ENCODE measurements around the gene NEDD9. TPM values are rescaled to one million over a fixed set of nuclear protein-coding genes. Genes with fewer than 3 reads are reported as not detected.

The NEDD9 gene
- total and polyA plus RNA-seq, 2 donors (not counting 1 experiment from before 2014, with no cell fraction given) = 38.9 to 46.2 TPM

GRCh38 chr6:11166948-11167347 lies 65.5 kb downstream of the NEDD9 start:
- no peaks in the 10 kb centered on the region for H3K27me3 Mint-ChIP-seq
- Histone ChIP-seq H3K4me1 (ENCODE audit: control insufficient read depth in 2 of 2, insufficient read depth in 2 of 2, low read length in 2 of 2) (no peaks in the 10 kb centered on the region), H3K27me3 (replicated peaks in 1 of 4; ENCODE audit: control extremely low read depth in 1 of 4, control insufficient read depth in 3 of 4, insufficient read depth in 4 of 4, low read length in 3 of 4) (no peaks in the 10 kb centered on the region), H2AFZ (ENCODE audit: insufficient read depth, low read depth, low read length, poor library complexity, severe bottlenecking) (no peak overlapping the region), H3K4me3 (ENCODE audit: control extremely low read depth in 1 of 5, extremely low read depth in 1 of 5, insufficient read depth in 1 of 5, low read depth in 2 of 5, low read length in 4 of 5) (no peak overlapping the region), H4K20me1 (ENCODE audit: control insufficient read depth, insufficient read depth, low read length, poor library complexity, severe bottlenecking) (no peaks in the 10 kb centered on the region), H3K4me2 (replicated peaks; ENCODE audit: low read depth, low read length, poor library complexity, severe bottlenecking) (no peak overlapping the region), H3K36me3 (replicated peaks in 1 of 2; ENCODE audit: control extremely low read depth in 1 of 2, control insufficient read depth in 1 of 2, extremely low read depth in 1 of 2, insufficient read depth in 2 of 2, low read length in 1 of 2) (no peaks in the 10 kb centered on the region), H3K79me2 (ENCODE audit: control insufficient read depth, insufficient read depth, low read length) (no peaks in the 10 kb centered on the region), H3K9ac (ENCODE audit: low read length) (no peak overlapping the region), H3K9me3 (ENCODE audit: control extremely low read depth in 1 of 3, control insufficient read depth in 2 of 3, insufficient read depth in 1 of 3, low read length in 2 of 3) (no peaks in the 10 kb centered on the region), H3K27ac (ENCODE audit: low read length in 2 of 2) (no peak overlapping the region)
- no peaks in the 10 kb centered on the region for H3K4me1 Mint-ChIP-seq
- no peak for DNase-seq
- intact Hi-C loops (cut with micrococcal nuclease) = no loop called here
- no peak overlapping the region for H3K27ac Mint-ChIP-seq
- no peaks in the 10 kb centered on the region for H3K9me3 Mint-ChIP-seq (ENCODE audit: insufficient read depth)
- TF ChIP-seq, protein P1, sequence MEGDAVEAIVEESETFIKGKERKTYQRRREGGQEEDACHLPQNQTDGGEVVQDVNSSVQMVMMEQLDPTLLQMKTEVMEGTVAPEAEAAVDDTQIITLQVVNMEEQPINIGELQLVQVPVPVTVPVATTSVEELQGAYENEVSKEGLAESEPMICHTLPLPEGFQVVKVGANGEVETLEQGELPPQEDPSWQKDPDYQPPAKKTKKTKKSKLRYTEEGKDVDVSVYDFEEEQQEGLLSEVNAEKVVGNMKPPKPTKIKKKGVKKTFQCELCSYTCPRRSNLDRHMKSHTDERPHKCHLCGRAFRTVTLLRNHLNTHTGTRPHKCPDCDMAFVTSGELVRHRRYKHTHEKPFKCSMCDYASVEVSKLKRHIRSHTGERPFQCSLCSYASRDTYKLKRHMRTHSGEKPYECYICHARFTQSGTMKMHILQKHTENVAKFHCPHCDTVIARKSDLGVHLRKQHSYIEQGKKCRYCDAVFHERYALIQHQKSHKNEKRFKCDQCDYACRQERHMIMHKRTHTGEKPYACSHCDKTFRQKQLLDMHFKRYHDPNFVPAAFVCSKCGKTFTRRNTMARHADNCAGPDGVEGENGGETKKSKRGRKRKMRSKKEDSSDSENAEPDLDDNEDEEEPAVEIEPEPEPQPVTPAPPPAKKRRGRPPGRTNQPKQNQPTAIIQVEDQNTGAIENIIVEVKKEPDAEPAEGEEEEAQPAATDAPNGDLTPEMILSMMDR (IDR thresholded peaks at IDR 0.05) = no peak
- TF ChIP-seq EZH2 (IDR thresholded peaks at IDR 0.05; ENCODE audit: borderline replicate concordance, insufficient read depth, low read depth, low read length, poor library complexity, severe bottlenecking) = no peak
- no peak for ATAC-seq (ENCODE audit: low read depth)
- ChIA-PET CTCF (interaction anchor here (0.6 to 12.5 kb wide), 5 partner anchors 17 to 386 kb away, joined by 3 to 334 read pairs (median 3); no protein-coding TSS in a partner anchor), POLR2A (no interaction called here)
- 100% methylated on average over 1 of the region's 4 CpGs for WGBS (ENCODE audit: insufficient coverage)
- no peak overlapping the region for H3K4me3 Mint-ChIP-seq

DNA sequence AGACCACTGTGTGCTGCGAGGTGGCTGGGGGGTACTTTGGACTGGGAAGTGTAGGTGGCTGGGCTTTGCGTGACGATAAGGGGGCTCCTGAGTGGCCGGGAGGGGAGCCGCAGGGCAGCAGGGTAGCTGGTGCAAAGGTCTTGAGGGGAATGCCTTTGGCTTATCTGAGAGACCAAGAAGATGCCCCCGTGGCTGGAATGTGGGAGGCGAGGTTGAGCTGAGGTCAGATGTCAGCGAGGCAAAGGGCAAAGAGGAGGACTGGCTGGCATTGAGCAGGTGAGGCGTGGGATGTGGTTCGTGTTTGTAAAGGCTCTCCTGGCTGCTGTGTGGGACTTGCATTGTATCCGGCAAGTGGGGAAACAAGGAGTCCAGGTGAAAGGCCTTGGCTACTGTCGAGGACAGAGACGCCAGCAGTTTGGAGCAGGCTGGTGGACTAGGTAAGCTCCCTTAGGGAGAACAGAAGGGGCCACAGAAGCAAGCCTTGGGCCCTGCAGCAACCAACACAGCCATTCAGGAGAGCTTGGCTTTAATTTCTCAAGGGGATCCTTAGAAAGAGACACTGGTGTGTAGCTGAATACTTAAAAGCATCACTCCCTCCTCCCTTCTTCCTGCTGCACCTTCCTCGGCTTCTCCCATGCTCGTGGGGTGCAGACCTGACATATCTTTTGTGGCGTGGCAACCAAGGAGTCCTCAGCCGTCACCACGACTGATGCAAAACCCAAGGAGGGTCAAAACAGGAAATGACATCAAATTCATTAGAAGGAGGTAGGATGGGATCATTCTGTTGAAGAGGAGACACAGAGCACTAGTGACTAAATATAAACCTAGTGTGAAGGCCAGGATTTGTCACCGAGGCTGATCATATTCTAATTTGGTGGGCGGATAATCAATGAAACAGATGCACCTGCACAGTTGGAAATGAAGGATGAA lies 67.5 kb downstream of the NEDD9 start:
- H3K27ac ChIP-seq (ENCODE audit: low read length in 2 of 2) = no peak overlapping the region
- DNase-seq = no peak

More for the DNA sequence above, 67.5 kb downstream of the NEDD9 start:
- Mint-ChIP-seq H3K4me1 (no peaks in the 10 kb centered on the region), H3K27me3 (no peaks in the 10 kb centered on the region), H3K9me3 (ENCODE audit: insufficient read depth) (no peaks in the 10 kb centered on the region), H3K4me3 (no peak overlapping the region), H3K27ac (no peak overlapping the region)
- TF ChIP-seq EZH2 (IDR thresholded peaks at IDR 0.05; ENCODE audit: borderline replicate concordance, insufficient read depth, low read depth, low read length, poor library complexity, severe bottlenecking) = no peak
- TF ChIP-seq, protein P1 (IDR thresholded peaks at IDR 0.05) = no peak
- WGBS (ENCODE audit: insufficient coverage) = 97% methylated on average over 17 of the region's 20 CpGs
- ATAC-seq (ENCODE audit: low read depth) = no peak
- Histone ChIP-seq H4K20me1 (ENCODE audit: control insufficient read depth, insufficient read depth, low read length, poor library complexity, severe bottlenecking) (no peaks in the 10 kb centered on the region), H3K79me2 (ENCODE audit: control insufficient read depth, insufficient read depth, low read length) (no peaks in the 10 kb centered on the region), H3K9me3 (ENCODE audit: control extremely low read depth in 1 of 3, control insufficient read depth in 2 of 3, insufficient read depth in 1 of 3, low read length in 2 of 3) (no peaks in the 10 kb centered on the region), H2AFZ (ENCODE audit: insufficient read depth, low read depth, low read length, poor library complexity, severe bottlenecking) (no peak overlapping the region), H3K9ac (ENCODE audit: low read length) (no peak overlapping the region), H3K4me1 (ENCODE audit: control insufficient read depth in 2 of 2, insufficient read depth in 2 of 2, low read length in 2 of 2) (no peaks in the 10 kb centered on the region), H3K4me3 (ENCODE audit: control extremely low read depth in 1 of 5, extremely low read depth in 1 of 5, insufficient read depth in 1 of 5, low read depth in 2 of 5, low read length in 4 of 5) (no peak overlapping the region), H3K36me3 (replicated peaks in 1 of 2; ENCODE audit: control extremely low read depth in 1 of 2, control insufficient read depth in 1 of 2, extremely low read depth in 1 of 2, insufficient read depth in 2 of 2, low read length in 1 of 2) (no peaks in the 10 kb centered on the region), H3K27me3 (replicated peaks in 1 of 4; ENCODE audit: control extremely low read depth in 1 of 4, control insufficient read depth in 3 of 4, insufficient read depth in 4 of 4, low read length in 3 of 4) (no peaks in the 10 kb centered on the region), H3K4me2 (replicated peaks; ENCODE audit: low read depth, low read length, poor library complexity, severe bottlenecking) (no peak overlapping the region)
- intact Hi-C loops (cut with micrococcal nuclease) = no loop called here
- POLR2A ChIA-PET = no interaction called here
- CTCF ChIA-PET = interaction anchor here (1.2 kb wide), 1 partner anchor 331 kb away, joined by 5 read pairs; no protein-coding TSS in a partner anchor

All from B cell (primary cell).